ENCODE results near the gene AHR. TPM values are rescaled to one million over a fixed set of nuclear protein-coding genes. Genes with fewer than 3 reads are reported as not detected.

The AHR gene
- total RNA-seq, 1 donor from 2014 or later: 25.1 TPM

DNA sequence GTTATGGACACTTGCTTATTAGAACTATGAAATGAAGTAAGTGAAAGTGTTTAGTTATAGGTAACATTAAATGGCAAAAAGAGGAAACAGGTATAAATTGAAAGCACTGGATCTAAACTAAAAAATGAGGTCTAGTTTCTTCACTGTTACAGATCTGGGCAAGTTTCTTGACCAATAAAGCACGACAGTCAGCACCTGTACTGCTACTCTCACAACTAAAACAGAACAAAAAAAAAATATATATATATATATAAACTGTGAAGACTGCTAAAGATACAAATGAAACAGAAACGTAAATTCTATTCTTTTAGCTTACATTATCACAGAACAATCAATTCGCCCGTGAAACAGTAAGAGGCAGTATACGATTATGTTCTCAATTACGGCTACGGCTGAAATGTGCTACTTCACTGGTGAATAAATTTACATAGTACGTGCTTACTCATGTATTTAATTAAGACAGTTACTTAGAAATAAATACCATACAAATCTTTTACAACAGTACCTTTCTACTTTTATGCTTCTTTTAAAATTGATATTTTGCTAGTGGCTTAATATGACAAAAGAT lies 4.2 kb downstream of the AHR start:
- no peak overlapping the region for H3K27ac ChIP-seq (ENCODE audit: low read depth, low read length)
- peaks cover 0 to 11% (median 8%) of the 10 kb centered on the region in 3 donors for H3K27me3 ChIP-seq (ENCODE audit: control insufficient read depth in 3 of 3, insufficient read depth in 3 of 3, low read length in 3 of 3)
- H3K4me1 ChIP-seq (ENCODE audit: control insufficient read depth in 3 of 3, insufficient read depth in 3 of 3, low read length in 3 of 3): peaks cover 9 to 25% (median 14%) of the 10 kb centered on the region in 3 donors
- no peaks in the 10 kb centered on the region for H3K36me3 ChIP-seq (ENCODE audit: control insufficient read depth in 3 of 3, insufficient read depth in 3 of 3, low read length in 3 of 3)
- peak overlapping the region in 1 of 3 donors; percentile 18 for H3K4me3 ChIP-seq (ENCODE audit: low read length in 3 of 3)
- H3K9me3 ChIP-seq (ENCODE audit: control insufficient read depth in 3 of 3, low read length in 3 of 3): no peaks in the 10 kb centered on the region
- no peak overlapping the region for H3K9ac ChIP-seq (ENCODE audit: low read depth in 1 of 3, low read length in 3 of 3)

DNA sequence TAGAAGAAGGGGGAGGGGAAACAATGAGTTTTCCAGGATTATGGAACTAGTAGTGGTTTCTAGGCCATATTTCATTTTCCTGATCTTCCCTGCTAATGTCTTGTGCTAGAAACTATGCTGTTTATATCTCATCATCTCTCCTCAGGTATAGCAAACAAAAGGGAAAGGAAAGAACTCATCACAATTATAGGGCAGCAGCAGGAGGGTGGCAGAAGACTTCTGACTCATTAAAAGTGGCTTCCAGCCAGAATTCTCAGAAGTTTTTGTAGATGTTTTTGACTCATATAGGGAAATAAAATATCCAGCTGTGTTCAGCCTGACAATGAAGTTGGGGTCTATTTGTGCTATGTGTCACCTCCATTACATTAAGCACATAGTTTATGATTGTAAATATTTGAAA lies 6.5 kb downstream of the AHR start:
- Histone ChIP-seq H3K9me3 (ENCODE audit: control insufficient read depth in 3 of 3, low read length in 3 of 3) (no peaks in the 10 kb centered on the region), H3K4me1 (ENCODE audit: control insufficient read depth in 3 of 3, insufficient read depth in 3 of 3, low read length in 3 of 3) (peaks cover 6 to 13% (median 11%) of the 10 kb centered on the region in 3 donors), H3K4me3 (ENCODE audit: low read length in 3 of 3) (peak overlapping the region in 1 of 3 donors; percentile 16), H3K27ac (ENCODE audit: low read depth, low read length) (no peak overlapping the region), H3K36me3 (ENCODE audit: control insufficient read depth in 3 of 3, insufficient read depth in 3 of 3, low read length in 3 of 3) (no peaks in the 10 kb centered on the region), H3K9ac (ENCODE audit: low read depth in 1 of 3, low read length in 3 of 3) (no peak overlapping the region), H3K27me3 (ENCODE audit: control insufficient read depth in 3 of 3, insufficient read depth in 3 of 3, low read length in 3 of 3) (no peaks in the 10 kb centered on the region)

DNA sequence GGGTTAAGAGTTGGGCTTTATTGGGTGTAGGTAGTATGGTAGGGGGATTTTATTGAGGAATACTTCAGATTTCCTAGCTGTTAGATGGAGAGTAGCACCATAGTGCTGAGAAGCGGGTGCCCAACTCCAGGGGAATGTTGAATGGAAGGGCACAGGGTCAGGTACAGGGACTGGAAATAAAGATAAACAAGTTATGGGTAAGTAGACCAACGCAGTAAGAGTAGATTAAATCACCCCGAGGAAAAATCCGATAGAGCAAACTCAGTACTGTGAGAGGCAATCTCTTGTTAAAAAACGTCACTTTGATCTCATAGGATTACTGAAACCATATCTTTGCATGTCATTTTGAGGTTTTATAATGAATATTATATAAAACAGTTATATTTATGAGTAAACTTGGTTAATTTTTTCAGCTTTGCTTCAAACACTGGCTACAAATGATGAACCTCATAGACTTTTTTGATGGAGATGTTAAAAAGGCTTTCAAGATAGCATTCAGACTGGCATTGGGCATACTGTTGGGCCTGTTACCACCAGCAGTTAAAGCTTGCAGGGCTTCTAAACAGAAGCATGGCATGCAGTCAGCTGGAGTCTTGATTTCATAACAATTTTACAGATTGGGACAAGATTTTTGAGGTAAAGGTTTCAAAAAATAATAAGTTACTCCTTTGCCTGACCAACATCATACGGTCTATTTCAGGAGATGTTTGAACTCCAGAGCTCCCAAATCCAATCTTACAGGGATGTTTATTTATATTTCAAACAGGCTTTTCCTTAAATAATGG lies 7.1 kb downstream of the AHR start:
- peak overlapping the region in 1 of 3 donors; percentile 27 for H3K4me3 ChIP-seq (ENCODE audit: low read length in 3 of 3)
- H3K9me3 ChIP-seq (ENCODE audit: control insufficient read depth in 3 of 3, low read length in 3 of 3): no peaks in the 10 kb centered on the region
- H3K36me3 ChIP-seq (ENCODE audit: control insufficient read depth in 3 of 3, insufficient read depth in 3 of 3, low read length in 3 of 3): no peaks in the 10 kb centered on the region
- no peak overlapping the region for H3K27ac ChIP-seq (ENCODE audit: low read depth, low read length)
- H3K4me1 ChIP-seq (ENCODE audit: control insufficient read depth in 3 of 3, insufficient read depth in 3 of 3, low read length in 3 of 3): peaks cover 6 to 13% (median 11%) of the 10 kb centered on the region in 3 donors
- no peaks in the 10 kb centered on the region for H3K27me3 ChIP-seq (ENCODE audit: control insufficient read depth in 3 of 3, insufficient read depth in 3 of 3, low read length in 3 of 3)
- H3K9ac ChIP-seq (ENCODE audit: low read depth in 1 of 3, low read length in 3 of 3): no peak overlapping the region

DNA sequence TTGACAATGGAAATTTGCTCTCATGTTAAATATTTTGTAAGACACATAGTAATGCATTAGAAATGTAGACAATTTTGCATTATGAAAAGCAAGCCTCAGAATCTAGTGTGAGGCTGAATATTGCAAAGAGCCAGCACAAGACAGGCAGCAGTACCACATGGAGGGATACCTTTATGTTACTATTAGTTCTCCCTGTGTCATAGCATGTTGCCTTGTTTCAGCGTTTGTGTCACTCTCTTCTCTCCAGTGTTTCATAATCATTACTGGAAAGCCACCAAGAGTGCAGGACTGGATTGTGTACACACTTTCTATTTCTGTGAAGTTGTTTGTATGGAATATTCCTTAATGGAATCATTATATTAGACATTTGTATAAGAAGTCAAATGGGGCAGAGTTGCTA lies 8.5 kb downstream of the AHR start:
- Histone ChIP-seq H3K9ac (ENCODE audit: low read depth in 1 of 3, low read length in 3 of 3) (no peak overlapping the region), H3K27me3 (ENCODE audit: control insufficient read depth in 3 of 3, insufficient read depth in 3 of 3, low read length in 3 of 3) (no peaks in the 10 kb centered on the region), H3K4me1 (ENCODE audit: control insufficient read depth in 3 of 3, insufficient read depth in 3 of 3, low read length in 3 of 3) (peaks cover 6 to 13% (median 11%) of the 10 kb centered on the region in 3 donors), H3K9me3 (ENCODE audit: control insufficient read depth in 3 of 3, low read length in 3 of 3) (no peaks in the 10 kb centered on the region), H3K4me3 (ENCODE audit: low read length in 3 of 3) (peak overlapping the region in 1 of 3 donors; percentile 34), H3K27ac (ENCODE audit: low read depth, low read length) (peak overlapping the region; percentile 13), H3K36me3 (ENCODE audit: control insufficient read depth in 3 of 3, insufficient read depth in 3 of 3, low read length in 3 of 3) (no peaks in the 10 kb centered on the region)

DNA sequence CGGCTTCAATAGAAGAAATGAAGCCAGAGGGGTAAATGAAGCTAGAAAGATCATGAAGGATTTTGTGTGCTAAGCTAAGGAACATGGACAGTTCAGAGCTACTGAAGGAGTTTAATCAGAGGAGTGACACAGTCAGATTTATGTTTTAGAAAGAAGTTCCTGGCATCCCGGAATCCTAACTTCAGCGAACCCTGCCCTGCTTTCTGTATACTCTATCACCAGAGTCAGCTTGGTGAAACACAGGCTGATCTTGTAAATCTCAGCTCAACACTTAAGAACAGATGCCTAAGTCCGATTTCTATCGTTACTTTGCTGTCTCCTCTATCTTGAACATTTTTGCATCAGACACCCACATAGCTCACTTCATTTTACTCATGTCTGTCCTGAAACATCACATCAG lies 9.1 kb downstream of the AHR start:
- no peak overlapping the region for H3K9ac ChIP-seq (ENCODE audit: low read depth in 1 of 3, low read length in 3 of 3)
- H3K27me3 ChIP-seq (ENCODE audit: control insufficient read depth in 3 of 3, insufficient read depth in 3 of 3, low read length in 3 of 3): no peaks in the 10 kb centered on the region
- H3K4me3 ChIP-seq (ENCODE audit: low read length in 3 of 3): peak overlapping the region in 1 of 3 donors; percentile 34
- peaks cover 6 to 13% (median 11%) of the 10 kb centered on the region in 3 donors for H3K4me1 ChIP-seq (ENCODE audit: control insufficient read depth in 3 of 3, insufficient read depth in 3 of 3, low read length in 3 of 3)
- peak overlapping the region; percentile 13 for H3K27ac ChIP-seq (ENCODE audit: low read depth, low read length)
- no peaks in the 10 kb centered on the region for H3K36me3 ChIP-seq (ENCODE audit: control insufficient read depth in 3 of 3, insufficient read depth in 3 of 3, low read length in 3 of 3)
- H3K9me3 ChIP-seq (ENCODE audit: control insufficient read depth in 3 of 3, low read length in 3 of 3): no peaks in the 10 kb centered on the region

DNA sequence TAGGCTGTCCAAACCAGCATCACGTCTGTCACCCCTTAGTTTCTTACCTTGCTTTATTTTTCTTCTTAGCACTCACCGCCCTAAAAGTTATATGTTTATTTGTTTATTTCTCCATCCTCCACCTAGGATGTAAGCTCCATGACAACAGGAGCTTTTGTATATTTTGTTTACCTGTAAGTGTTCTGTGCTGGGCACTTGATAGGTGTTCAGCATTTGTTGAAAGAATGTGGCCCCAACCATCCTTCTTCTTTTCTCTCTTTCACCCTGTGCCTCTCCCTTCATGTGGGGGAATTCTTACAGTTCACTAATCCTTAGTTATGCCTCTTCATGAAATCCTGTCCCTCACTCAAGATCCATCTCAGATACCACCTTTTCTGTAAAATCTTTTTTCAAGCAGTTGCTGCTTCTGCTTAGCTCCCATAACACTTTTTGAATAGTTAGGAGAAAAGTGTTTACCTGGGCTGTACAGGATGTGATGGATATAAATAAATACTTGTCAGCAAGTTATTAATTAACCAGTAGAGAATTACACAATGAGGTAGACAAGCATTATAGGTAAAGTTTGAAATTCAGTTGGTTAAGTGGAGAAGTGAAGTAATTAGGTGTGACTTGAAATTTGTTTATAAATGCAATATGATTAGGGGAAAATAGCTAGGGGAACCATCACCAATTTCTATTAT lies 9.7 kb downstream of the AHR start:
- H3K9ac ChIP-seq (ENCODE audit: low read depth in 1 of 3, low read length in 3 of 3): no peak overlapping the region
- H3K4me1 ChIP-seq (ENCODE audit: control insufficient read depth in 3 of 3, insufficient read depth in 3 of 3, low read length in 3 of 3): peaks cover 6 to 13% (median 11%) of the 10 kb centered on the region in 3 donors
- H3K27ac ChIP-seq (ENCODE audit: low read depth, low read length): peak overlapping the region; percentile 13
- no peak overlapping the region for H3K4me3 ChIP-seq (ENCODE audit: low read length in 3 of 3)
- H3K27me3 ChIP-seq (ENCODE audit: control insufficient read depth in 3 of 3, insufficient read depth in 3 of 3, low read length in 3 of 3): no peaks in the 10 kb centered on the region
- H3K36me3 ChIP-seq (ENCODE audit: control insufficient read depth in 3 of 3, insufficient read depth in 3 of 3, low read length in 3 of 3): no peaks in the 10 kb centered on the region
- no peaks in the 10 kb centered on the region for H3K9me3 ChIP-seq (ENCODE audit: control insufficient read depth in 3 of 3, low read length in 3 of 3)

DNA sequence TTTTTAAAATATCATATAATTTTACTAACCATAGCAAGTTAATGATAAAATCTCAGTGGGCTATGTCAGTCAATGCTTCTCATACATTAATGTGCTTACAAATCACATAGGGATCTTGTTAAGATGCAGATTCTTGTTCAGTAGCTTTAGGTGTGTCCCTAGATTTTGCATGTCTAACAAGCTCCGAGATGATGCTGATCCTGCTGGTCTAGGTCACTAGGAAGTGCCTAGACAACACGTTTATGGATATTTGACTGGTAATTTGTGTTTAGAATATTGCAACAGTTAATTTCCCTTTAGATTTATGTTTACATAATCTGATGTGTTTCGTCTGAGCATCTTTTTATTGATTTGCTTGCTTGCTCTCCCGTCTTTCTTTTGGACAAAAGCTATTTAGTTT lies 12.7 kb downstream of the AHR start:
- no peak overlapping the region for H3K27ac ChIP-seq (ENCODE audit: low read depth, low read length)
- peaks cover 5 to 8% (median 6%) of the 10 kb centered on the region in 3 donors for H3K4me1 ChIP-seq (ENCODE audit: control insufficient read depth in 3 of 3, insufficient read depth in 3 of 3, low read length in 3 of 3)
- no peaks in the 10 kb centered on the region for H3K9me3 ChIP-seq (ENCODE audit: control insufficient read depth in 3 of 3, low read length in 3 of 3)
- no peak overlapping the region for H3K9ac ChIP-seq (ENCODE audit: low read depth in 1 of 3, low read length in 3 of 3)
- no peaks in the 10 kb centered on the region for H3K36me3 ChIP-seq (ENCODE audit: control insufficient read depth in 3 of 3, insufficient read depth in 3 of 3, low read length in 3 of 3)
- no peaks in the 10 kb centered on the region for H3K27me3 ChIP-seq (ENCODE audit: control insufficient read depth in 3 of 3, insufficient read depth in 3 of 3, low read length in 3 of 3)
- H3K4me3 ChIP-seq (ENCODE audit: low read length in 3 of 3): no peak overlapping the region

DNA sequence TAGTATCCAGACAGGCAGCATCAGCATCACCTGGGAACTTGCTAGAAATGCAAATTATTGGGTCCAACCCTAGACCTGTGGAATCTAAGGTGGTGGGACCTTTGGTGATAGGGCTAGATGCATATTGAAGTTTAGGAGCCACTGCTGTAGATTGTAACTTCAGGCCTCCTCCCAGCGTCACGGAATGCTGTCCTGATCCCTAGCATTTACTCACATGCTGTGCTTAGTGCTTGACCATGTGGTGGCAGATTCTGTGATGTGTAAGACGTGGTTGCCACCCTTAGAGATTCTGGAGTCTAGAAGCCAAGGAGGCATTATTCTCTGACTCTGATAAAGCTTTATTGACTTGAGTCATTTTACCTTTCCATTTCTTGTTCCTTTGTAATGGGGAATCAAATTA lies 13.5 kb downstream of the AHR start:
- Histone ChIP-seq H3K27me3 (ENCODE audit: control insufficient read depth in 3 of 3, insufficient read depth in 3 of 3, low read length in 3 of 3) (no peaks in the 10 kb centered on the region), H3K4me1 (ENCODE audit: control insufficient read depth in 3 of 3, insufficient read depth in 3 of 3, low read length in 3 of 3) (peaks cover 2 to 4% (median 3%) of the 10 kb centered on the region in 3 donors)

DNA sequence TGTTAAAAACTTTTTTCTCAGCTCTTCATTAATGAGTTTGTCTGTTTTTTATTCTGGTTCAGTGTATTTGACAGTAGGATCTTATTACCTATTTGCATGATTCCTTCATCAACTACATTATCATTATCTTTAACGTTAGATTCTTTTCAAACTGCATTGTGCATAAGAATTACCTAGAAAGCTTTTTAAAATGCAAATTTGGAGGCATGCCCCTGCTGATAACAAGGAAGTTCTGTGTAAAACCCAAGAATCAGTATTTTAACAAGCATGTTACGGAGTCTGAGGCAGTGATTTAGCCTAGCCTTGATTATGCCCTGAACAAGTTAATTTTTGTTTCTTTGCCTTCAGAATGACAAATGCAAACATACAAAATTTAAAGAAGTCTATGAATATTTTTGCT lies 14.2 kb downstream of the AHR start:
- Histone ChIP-seq H3K4me3 (ENCODE audit: low read length in 3 of 3) (no peak overlapping the region), H3K27ac (ENCODE audit: low read depth, low read length) (no peak overlapping the region), H3K9me3 (ENCODE audit: control insufficient read depth in 3 of 3, low read length in 3 of 3) (no peaks in the 10 kb centered on the region), H3K4me1 (ENCODE audit: control insufficient read depth in 3 of 3, insufficient read depth in 3 of 3, low read length in 3 of 3) (no peaks in the 10 kb centered on the region), H3K9ac (ENCODE audit: low read depth in 1 of 3, low read length in 3 of 3) (no peak overlapping the region), H3K36me3 (ENCODE audit: control insufficient read depth in 3 of 3, insufficient read depth in 3 of 3, low read length in 3 of 3) (no peaks in the 10 kb centered on the region), H3K27me3 (ENCODE audit: control insufficient read depth in 3 of 3, insufficient read depth in 3 of 3, low read length in 3 of 3) (no peaks in the 10 kb centered on the region)

More for the DNA sequence above, 13.5 kb downstream of the AHR start:
- Histone ChIP-seq H3K9ac (ENCODE audit: low read depth in 1 of 3, low read length in 3 of 3) (no peak overlapping the region), H3K4me3 (ENCODE audit: low read length in 3 of 3) (no peak overlapping the region), H3K9me3 (ENCODE audit: control insufficient read depth in 3 of 3, low read length in 3 of 3) (no peaks in the 10 kb centered on the region), H3K36me3 (ENCODE audit: control insufficient read depth in 3 of 3, insufficient read depth in 3 of 3, low read length in 3 of 3) (no peaks in the 10 kb centered on the region), H3K27ac (ENCODE audit: low read depth, low read length) (no peak overlapping the region)

DNA sequence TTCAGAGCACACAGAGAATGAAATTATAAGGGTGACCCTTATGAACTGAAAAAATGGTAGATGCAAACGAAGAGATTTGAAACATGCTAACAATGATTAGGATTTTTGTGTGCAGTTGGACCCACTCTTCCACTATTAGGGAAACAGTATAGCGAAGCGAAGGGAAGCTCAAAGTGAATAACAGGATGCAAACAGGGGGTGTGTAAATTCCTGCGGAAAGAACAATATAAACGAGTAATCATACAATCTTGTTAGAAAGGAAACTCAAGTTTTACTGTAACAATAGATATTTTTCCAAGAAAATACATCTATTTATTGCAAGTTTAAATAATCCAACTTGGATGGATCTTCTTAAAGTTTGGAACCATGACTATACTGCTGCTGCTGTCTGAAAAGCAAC lies 14.7 kb downstream of the AHR start:
- H3K27me3 ChIP-seq (ENCODE audit: control insufficient read depth in 3 of 3, insufficient read depth in 3 of 3, low read length in 3 of 3): no peaks in the 10 kb centered on the region
- no peak overlapping the region for H3K4me3 ChIP-seq (ENCODE audit: low read length in 3 of 3)
- H3K9ac ChIP-seq (ENCODE audit: low read depth in 1 of 3, low read length in 3 of 3): no peak overlapping the region
- H3K36me3 ChIP-seq (ENCODE audit: control insufficient read depth in 3 of 3, insufficient read depth in 3 of 3, low read length in 3 of 3): no peaks in the 10 kb centered on the region
- H3K27ac ChIP-seq (ENCODE audit: low read depth, low read length): no peak overlapping the region
- H3K4me1 ChIP-seq (ENCODE audit: control insufficient read depth in 3 of 3, insufficient read depth in 3 of 3, low read length in 3 of 3): no peaks in the 10 kb centered on the region
- no peaks in the 10 kb centered on the region for H3K9me3 ChIP-seq (ENCODE audit: control insufficient read depth in 3 of 3, low read length in 3 of 3)

Data from skeletal muscle tissue (tissue), 4 donors.